Cardiac septum (tissue), 1 donor: ENCODE measurements around the gene AMFR. TPM values are rescaled to one million over a fixed set of nuclear protein-coding genes. Genes with fewer than 3 reads are reported as not detected.

Source experiments
- DNase-seq: peaks from one replicate; pipeline ENCODE4 v3.0.0-alpha.2; 2020; ENCODE audit warnings: low spot score
- intact Hi-C: fragments of 100-400 bp; cut with DNase I; formaldehyde crosslinking; loops from one replicate; pipeline ENCODE4 v1.14.0; 2022
- total RNA-seq: library from RNA; stranded (reverse); fragmentation: NEBNext Ultra II Directional; extraction: Animal tissue kit (Norgen Biotek cat#: 25700); gene quantifications from one replicate; pipeline ENCODE4 v1.2.1, GENCODE V29; 2021
- donor health status: DM: no; HTN: no; CAD: no.

The AMFR gene
- total RNA-seq, 1 donor from 2014 or later: 79.4 TPM

GRCh38 chr16:56353054-56353921 lies 72.1 kb downstream of the AMFR start:
- DNase-seq: peak; percentile 71
- intact Hi-C loops: no loop called here

- DNase-seq: peak; percentile 60
- intact Hi-C loops: no loop called here
Measured at GRCh38 chr16:56352351-56353053, 72.8 kb downstream of the AMFR start.

GRCh38 chr16:56351481-56351880 lies 73.9 kb downstream of the AMFR start:
- intact Hi-C loops: no loop called here
- DNase-seq: peak; percentile 54

- intact Hi-C loops: no loop called here
- DNase-seq: peak; percentile 50
Measured at GRCh38 chr16:56350491-56351405, 74.6 kb downstream of the AMFR start.

- no peak for DNase-seq
- intact Hi-C loops: no loop called here
Measured at GRCh38 chr16:56349711-56350161, 75.6 kb downstream of the AMFR start.

- intact Hi-C loops: no loop called here
- no peak for DNase-seq
Measured at GRCh38 chr16:56349086-56349415, 76.3 kb downstream of the AMFR start.

GRCh38 chr16:56348168-56349085 lies 76.9 kb downstream of the AMFR start:
- DNase-seq: no peak

GRCh38 chr16:56347670-56348069 lies 77.7 kb downstream of the AMFR start:
- DNase-seq: no peak
- intact Hi-C loops: no loop called here

More at GRCh38 chr16:56348168-56349085, 76.9 kb downstream of the AMFR start:
- intact Hi-C loops: no loop called here

GRCh38 chr16:56347166-56347565 lies 78.2 kb downstream of the AMFR start:
- intact Hi-C loops: no loop called here
- no peak for DNase-seq

GRCh38 chr16:56346131-56346890 lies 79.0 kb downstream of the AMFR start:
- no peak for DNase-seq
- intact Hi-C loops: no loop called here

GRCh38 chr16:56345406-56346050 lies 79.8 kb downstream of the AMFR start:
- intact Hi-C loops: no loop called here
- DNase-seq: no peak

GRCh38 chr16:56344518-56345405 lies 80.6 kb downstream of the AMFR start:
- DNase-seq: no peak
- intact Hi-C loops: no loop called here

GRCh38 chr16:56343661-56344517 lies 81.5 kb downstream of the AMFR start:
- DNase-seq: no peak
- intact Hi-C loops: no loop called here

- DNase-seq: no peak
- intact Hi-C loops: no loop called here
Measured at GRCh38 chr16:56341656-56342399, 83.5 kb downstream of the AMFR start.

GRCh38 chr16:56340864-56341365 lies 84.4 kb downstream of the AMFR start:
- no peak for DNase-seq
- intact Hi-C loops: no loop called here
